HepG2 (cell line): ENCODE data around the gene IMPDH1. TPM values are rescaled to one million over a fixed set of nuclear protein-coding genes. Genes with fewer than 3 reads are reported as not detected.

ENCODE experiments used
- AKAP8 ChIP-seq: sonication (generic); formaldehyde crosslinking; IDR thresholded peaks from 2 replicates; pipeline ENCODE4 v1.5.1; 2020; ENCODE audit warnings: mild to moderate bottlenecking, missing genetic modification reagents
- EED ChIP-seq: sonication (generic); formaldehyde crosslinking; IDR thresholded peaks from 2 replicates; pipeline ENCODE4 v1.5.0; 2020; ENCODE audit warnings: mild to moderate bottlenecking, missing genetic modification reagents
- HOXA9 ChIP-seq: sonication (generic); formaldehyde crosslinking; IDR thresholded peaks from 2 replicates; pipeline ENCODE4 v1.8.1; 2022; ENCODE audit warnings: missing genetic modification reagents, mild to moderate bottlenecking, moderate library complexity, borderline replicate concordance
- KAT7 ChIP-seq: IDR thresholded peaks from 2 replicates; pipeline ENCODE4 v1.6.1; 2018; ENCODE audit warnings: borderline replicate concordance, missing compliant biosample characterization
- NFIB ChIP-seq: sonication (generic); formaldehyde crosslinking; IDR thresholded peaks from 2 replicates; pipeline ENCODE4 v1.9.0; 2021; ENCODE audit warnings: missing genetic modification reagents, mild to moderate bottlenecking, borderline replicate concordance
- PHB2 ChIP-seq: fragments of 450-650 bp; IDR thresholded peaks from 2 replicates; pipeline ENCODE4 v1.6.1; 2018; ENCODE audit not compliant: partially characterized antibody
- PLRG1 ChIP-seq: fragments of 450-650 bp; conservative IDR thresholded peaks from 2 replicates; pipeline ENCODE4 v1.6.1; 2016
- SMAD1 ChIP-seq: sonication (generic); formaldehyde crosslinking; IDR thresholded peaks from 2 replicates; pipeline ENCODE4 v1.4.0; 2020; ENCODE audit warnings: missing genetic modification reagents, low read depth, mild to moderate bottlenecking, borderline replicate concordance
- TBX3 ChIP-seq: fragments of 450-650 bp; IDR thresholded peaks from 2 replicates; pipeline ENCODE4 v1.6.1; 2017; ENCODE audit warnings: antibody characterized with exemption, mild to moderate bottlenecking, inconsistent platforms, borderline replicate concordance
- ZNF550 ChIP-seq: sonication (generic); formaldehyde crosslinking; IDR thresholded peaks from 2 replicates; pipeline ENCODE4 v1.4.0; 2020; ENCODE audit warnings: mild to moderate bottlenecking, missing genetic modification reagents, borderline replicate concordance
- ZNF619 ChIP-seq: sonication (generic); formaldehyde crosslinking; IDR thresholded peaks from 2 replicates; pipeline ENCODE4 v1.4.0; 2020; ENCODE audit warnings: mild to moderate bottlenecking, missing genetic modification reagents
- ZNF720 ChIP-seq: sonication (generic); formaldehyde crosslinking; IDR thresholded peaks from 2 replicates; pipeline ENCODE4 v1.4.0; 2020; ENCODE audit warnings: missing genetic modification reagents
- polyA plus RNA-seq, 8 experiments: library from polyadenylated mRNA; depleted of rRNA in 3 of 8; stranded (reverse) in 7 of 8; unstranded in 1 of 8; fragments of >200 nt; fragmentation: Illumina TruSeq in 4 of 8; extraction: Trizol in 4 of 8; gene quantifications; 2 replicates each; pipeline versions ENCODE4 v1.2.1 to v1.2.3, GENCODE V29; 2011 to 2016; ENCODE audit warnings: low read depth in 4 of 8, missing spikeins in 1 of 8, mixed read lengths in 1 of 8; ENCODE audit not compliant: insufficient read depth in 1 of 8
- total RNA-seq, 5 experiments: library from RNA; depleted of rRNA; stranded (reverse); fragments of >200 nt; fragmentation: Illumina TruSeq; extraction: Trizol; gene quantifications; 2 replicates each; pipeline ENCODE4 v1.2.3, GENCODE V29; 2016; ENCODE audit warnings: low read depth in 1 of 5
- TF ChIP-seq, protein P1 (sequence below): sonication (generic); formaldehyde crosslinking; IDR thresholded peaks from 2 replicates; pipeline ENCODE4 v1.4.0; 2020; ENCODE audit warnings: mild to moderate bottlenecking, missing genetic modification reagents
- TF ChIP-seq, protein P2 (sequence below): sonication (generic); formaldehyde crosslinking; conservative IDR thresholded peaks from 2 replicates; pipeline ENCODE4 v1.4.0; 2020; ENCODE audit warnings: missing genetic modification reagents
- TF ChIP-seq, protein P3 (sequence below): sonication (generic); formaldehyde crosslinking; IDR thresholded peaks from 2 replicates; pipeline ENCODE4 v1.5.0; 2020; ENCODE audit warnings: missing genetic modification reagents
- TF ChIP-seq, protein P4 (sequence below): sonication (generic); formaldehyde crosslinking; IDR thresholded peaks from 2 replicates; pipeline ENCODE4 v1.4.0; 2020; ENCODE audit warnings: mild to moderate bottlenecking, missing genetic modification reagents
- TF ChIP-seq, protein P5 (sequence below): sonication (generic); formaldehyde crosslinking; IDR thresholded peaks from 2 replicates; pipeline ENCODE4 v1.8.0; 2022; ENCODE audit warnings: mild to moderate bottlenecking, missing genetic modification reagents, borderline replicate concordance
- TF ChIP-seq, protein P6 (sequence below): sonication (generic); formaldehyde crosslinking; IDR thresholded peaks from 2 replicates; pipeline ENCODE4 v1.5.0; 2020; ENCODE audit warnings: missing genetic modification reagents

The IMPDH1 gene
- total and polyA plus RNA-seq, 2 of the 13 experiments (the other 11 are each of a cell fraction or from before 2014, with no cell fraction given) = 22.8 to 34.0 TPM

DNA sequence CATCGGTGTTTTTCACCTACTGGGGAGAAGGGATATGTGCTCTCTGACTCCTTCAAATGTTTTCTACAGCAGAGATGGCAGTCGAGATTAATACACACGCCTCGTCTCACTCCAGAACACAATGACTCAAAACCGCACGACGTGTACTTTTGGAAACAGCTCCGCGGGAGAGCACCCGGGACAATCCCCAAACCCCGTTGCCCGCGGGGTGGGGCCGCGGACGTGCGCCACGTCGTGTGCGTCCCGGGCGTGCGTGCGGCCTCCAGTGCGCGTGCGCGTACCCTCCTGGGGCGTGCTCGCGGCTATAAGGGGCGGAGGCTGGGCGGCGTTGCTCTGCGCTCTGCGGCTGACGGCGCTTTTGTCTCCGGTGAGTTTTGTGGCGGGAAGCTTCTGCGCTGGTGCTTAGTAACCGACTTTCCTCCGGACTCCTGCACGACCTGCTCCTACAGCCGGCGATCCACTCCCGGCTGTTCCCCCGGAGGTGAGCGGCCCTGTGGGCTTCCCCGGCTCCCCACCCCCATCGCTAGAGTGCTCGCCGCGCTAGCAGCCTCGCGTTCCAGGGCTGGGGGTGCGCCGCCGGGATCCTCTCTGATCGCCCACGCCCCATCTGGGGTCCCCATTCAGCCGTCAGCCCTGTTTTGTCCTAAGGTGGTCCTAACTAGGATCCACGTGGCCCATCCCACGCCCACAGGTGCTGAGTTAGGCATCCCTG lies 45.9 kb upstream of the IMPDH1 start, which contains the start of gene HILPDA (continued):
- TF ChIP-seq EED = no peak
- no peak for TF ChIP-seq TBX3
- no peak; the same call in 1 of the 2 replicates for TF ChIP-seq KAT7 (CRISPR knock-in tag)
- no peak for TF ChIP-seq ZNF720
- 0 out of 2 replicates have a peak, but pooled peaks have one; percentile 55 for TF ChIP-seq SMAD1 (CRISPR knock-in tag)
- peak; percentile 82 for TF ChIP-seq ZNF619 (CRISPR knock-in tag)
- TF ChIP-seq, protein P1, sequence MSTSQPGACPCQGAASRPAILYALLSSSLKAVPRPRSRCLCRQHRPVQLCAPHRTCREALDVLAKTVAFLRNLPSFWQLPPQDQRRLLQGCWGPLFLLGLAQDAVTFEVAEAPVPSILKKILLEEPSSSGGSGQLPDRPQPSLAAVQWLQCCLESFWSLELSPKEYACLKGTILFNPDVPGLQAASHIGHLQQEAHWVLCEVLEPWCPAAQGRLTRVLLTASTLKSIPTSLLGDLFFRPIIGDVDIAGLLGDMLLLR = 0 out of 2 replicates have a peak, but pooled peaks have one; percentile 57
- TF ChIP-seq, protein P2, sequence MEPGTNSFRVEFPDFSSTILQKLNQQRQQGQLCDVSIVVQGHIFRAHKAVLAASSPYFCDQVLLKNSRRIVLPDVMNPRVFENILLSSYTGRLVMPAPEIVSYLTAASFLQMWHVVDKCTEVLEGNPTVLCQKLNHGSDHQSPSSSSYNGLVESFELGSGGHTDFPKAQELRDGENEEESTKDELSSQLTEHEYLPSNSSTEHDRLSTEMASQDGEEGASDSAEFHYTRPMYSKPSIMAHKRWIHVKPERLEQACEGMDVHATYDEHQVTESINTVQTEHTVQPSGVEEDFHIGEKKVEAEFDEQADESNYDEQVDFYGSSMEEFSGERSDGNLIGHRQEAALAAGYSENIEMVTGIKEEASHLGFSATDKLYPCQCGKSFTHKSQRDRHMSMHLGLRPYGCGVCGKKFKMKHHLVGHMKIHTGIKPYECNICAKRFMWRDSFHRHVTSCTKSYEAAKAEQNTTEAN (CRISPR knock-in tag) = 0 out of 2 replicates have a peak, but pooled peaks have one; percentile 19
- no peak for TF ChIP-seq NFIB
- no peak for TF ChIP-seq PLRG1
- TF ChIP-seq, protein P3, sequence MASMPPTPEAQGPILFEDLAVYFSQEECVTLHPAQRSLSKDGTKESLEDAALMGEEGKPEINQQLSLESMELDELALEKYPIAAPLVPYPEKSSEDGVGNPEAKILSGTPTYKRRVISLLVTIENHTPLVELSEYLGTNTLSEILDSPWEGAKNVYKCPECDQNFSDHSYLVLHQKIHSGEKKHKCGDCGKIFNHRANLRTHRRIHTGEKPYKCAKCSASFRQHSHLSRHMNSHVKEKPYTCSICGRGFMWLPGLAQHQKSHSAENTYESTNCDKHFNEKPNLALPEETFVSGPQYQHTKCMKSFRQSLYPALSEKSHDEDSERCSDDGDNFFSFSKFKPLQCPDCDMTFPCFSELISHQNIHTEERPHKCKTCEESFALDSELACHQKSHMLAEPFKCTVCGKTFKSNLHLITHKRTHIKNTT (CRISPR knock-in tag) = no peak
- TF ChIP-seq AKAP8 (CRISPR knock-in tag) = peak; percentile 65; the same call in 1 of the 2 replicates
- TF ChIP-seq, protein P4, sequence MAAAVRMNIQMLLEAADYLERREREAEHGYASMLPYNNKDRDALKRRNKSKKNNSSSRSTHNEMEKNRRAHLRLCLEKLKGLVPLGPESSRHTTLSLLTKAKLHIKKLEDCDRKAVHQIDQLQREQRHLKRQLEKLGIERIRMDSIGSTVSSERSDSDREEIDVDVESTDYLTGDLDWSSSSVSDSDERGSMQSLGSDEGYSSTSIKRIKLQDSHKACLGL = no peak; the same call in 1 of the 2 replicates
- TF ChIP-seq, protein P5, sequence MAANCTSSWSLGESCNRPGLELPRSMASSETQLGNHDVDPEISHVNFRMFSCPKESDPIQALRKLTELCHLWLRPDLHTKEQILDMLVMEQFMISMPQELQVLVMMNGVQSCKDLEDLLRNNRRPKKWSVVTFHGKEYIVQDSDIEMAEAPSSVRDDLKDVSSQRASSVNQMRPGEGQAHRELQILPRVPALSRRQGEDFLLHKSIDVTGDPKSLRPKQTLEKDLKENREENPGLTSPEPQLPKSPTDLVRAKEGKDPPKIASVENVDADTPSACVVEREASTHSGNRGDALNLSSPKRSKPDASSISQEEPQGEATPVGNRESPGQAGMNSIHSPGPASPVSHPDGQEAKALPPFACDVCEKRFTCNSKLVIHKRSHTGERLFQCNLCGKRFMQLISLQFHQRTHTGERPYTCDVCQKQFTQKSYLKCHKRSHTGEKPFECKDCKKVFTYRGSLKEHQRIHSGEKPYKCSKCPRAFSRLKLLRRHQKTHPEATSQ (CRISPR knock-in tag) = no peak; the same call in 1 of the 2 replicates
- no peak for TF ChIP-seq HOXA9 (CRISPR knock-in tag)
- TF ChIP-seq, protein P6, sequence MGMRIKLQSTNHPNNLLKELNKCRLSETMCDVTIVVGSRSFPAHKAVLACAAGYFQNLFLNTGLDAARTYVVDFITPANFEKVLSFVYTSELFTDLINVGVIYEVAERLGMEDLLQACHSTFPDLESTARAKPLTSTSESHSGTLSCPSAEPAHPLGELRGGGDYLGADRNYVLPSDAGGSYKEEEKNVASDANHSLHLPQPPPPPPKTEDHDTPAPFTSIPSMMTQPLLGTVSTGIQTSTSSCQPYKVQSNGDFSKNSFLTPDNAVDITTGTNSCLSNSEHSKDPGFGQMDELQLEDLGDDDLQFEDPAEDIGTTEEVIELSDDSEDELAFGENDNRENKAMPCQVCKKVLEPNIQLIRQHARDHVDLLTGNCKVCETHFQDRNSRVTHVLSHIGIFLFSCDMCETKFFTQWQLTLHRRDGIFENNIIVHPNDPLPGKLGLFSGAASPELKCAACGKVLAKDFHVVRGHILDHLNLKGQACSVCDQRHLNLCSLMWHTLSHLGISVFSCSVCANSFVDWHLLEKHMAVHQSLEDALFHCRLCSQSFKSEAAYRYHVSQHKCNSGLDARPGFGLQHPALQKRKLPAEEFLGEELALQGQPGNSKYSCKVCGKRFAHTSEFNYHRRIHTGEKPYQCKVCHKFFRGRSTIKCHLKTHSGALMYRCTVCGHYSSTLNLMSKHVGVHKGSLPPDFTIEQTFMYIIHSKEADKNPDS (CRISPR knock-in tag) = no peak
- TF ChIP-seq PHB2 = no peak
- TF ChIP-seq ZNF550 (CRISPR knock-in tag) = no peak
